OCI-LY7 (cell line): ENCODE measurements around the gene INPP5J. TPM values are rescaled to one million over a fixed set of nuclear protein-coding genes. Genes with fewer than 3 reads are reported as not detected.
"Not testable (repeated sequence)": the region's sequence is repeated elsewhere in the genome, so short reads cannot be mapped to it uniquely, and the experiment has no call there.

Experiments
- Bru-seq: library from RNA; stranded (reverse); fragments of 400-500 nt; gene quantifications from one replicate; lab custom pipeline; 2021; lab: Mats Ljungman, UMichigan
- BruChase-seq, 2 experiments: library from RNA; stranded (reverse); fragments of 400-500 nt; gene quantifications; one replicate each; lab custom pipeline; 2021; lab: Mats Ljungman, UMichigan
- BruUV-seq: library from RNA; stranded (reverse); fragments of 400-500 nt; replicated peaks from 2 replicates; lab custom pipeline; 2021; lab: Mats Ljungman, UMichigan
- CTCF ChIA-PET: fragments of 300-600 bp; sonication (Branson Sonifier 250); formaldehyde crosslinking; loops from one replicate; lab custom pipeline; 2022; ENCODE audit warnings: antibody characterized with exemption; ENCODE audit not compliant: unreplicated experiment; lab: Charles Lee
- POLR2A ChIA-PET: fragments of 300-600 bp; sonication (Branson Sonifier 250); formaldehyde crosslinking; loops from one replicate; lab custom pipeline; 2022; ENCODE audit warnings: antibody characterized with exemption; lab: Charles Lee
- DNase-seq: peaks from one replicate; pipeline ENCODE4 v3.0.0-alpha.2; 2015; ENCODE audit warnings: low spot score
- H2AFZ ChIP-seq: fragments of 200-600 bp; sonication (generic), shearing (Covaris generic); 2 replicates; pipeline ENCODE4 v1.6.1; 2014; ENCODE audit warnings: mild to moderate bottlenecking, antibody characterized with exemption, low read length, moderate library complexity
- H3K27ac ChIP-seq: fragments of 200-600 bp; sonication (generic); 2 replicates; pipeline ENCODE4 v1.5.1; 2014; ENCODE audit warnings: mixed run types, low read depth, mild to moderate bottlenecking, moderate library complexity, low read length, inconsistent platforms; ENCODE audit not compliant: poor library complexity, severe bottlenecking
- H3K36me3 ChIP-seq: fragments of 200-600 bp; sonication (generic); 2 replicates; pipeline ENCODE4 v1.6.1; 2014; ENCODE audit warnings: mild to moderate bottlenecking, antibody characterized with exemption, low read length, moderate library complexity, mixed read lengths; ENCODE audit not compliant: insufficient read depth
- H3K4me1 ChIP-seq: fragments of 200-600 bp; sonication (generic); 2 replicates; pipeline ENCODE4 v1.5.1; 2014; ENCODE audit warnings: mild to moderate bottlenecking, low read length; ENCODE audit not compliant: insufficient read depth, poor library complexity, severe bottlenecking
- H3K4me2 ChIP-seq: fragments of 200-600 bp; sonication (generic); 2 replicates; pipeline ENCODE4 v1.6.1; 2014; ENCODE audit warnings: mild to moderate bottlenecking, low read length
- H3K4me3 ChIP-seq: fragments of 200-600 bp; sonication (generic); 2 replicates; pipeline ENCODE4 v1.5.1; 2014; ENCODE audit warnings: mild to moderate bottlenecking, low read depth, low read length; ENCODE audit not compliant: poor library complexity, severe bottlenecking
- H3K79me2 ChIP-seq: fragments of 200-600 bp; sonication (generic); 2 replicates; pipeline ENCODE4 v1.6.1; 2016; ENCODE audit warnings: low read depth, mild to moderate bottlenecking, low read length, moderate library complexity, mixed read lengths; ENCODE audit not compliant: insufficient read depth
- H3K9me2 ChIP-seq: fragments of 200-600 bp; sonication (generic); 2 replicates; pipeline ENCODE4 v1.6.1; 2016; ENCODE audit warnings: mild to moderate bottlenecking, low read length, mixed read lengths; ENCODE audit not compliant: insufficient read depth
- H3K9me3 ChIP-seq: fragments of 200-600 bp; sonication (generic); 2 replicates; pipeline ENCODE4 v1.6.1; 2014; ENCODE audit warnings: mild to moderate bottlenecking, mixed run types, low read length, mixed read lengths
- H4K20me1 ChIP-seq: fragments of 200-600 bp; sonication (generic); 2 replicates; pipeline ENCODE4 v1.6.1; 2014; ENCODE audit warnings: mild to moderate bottlenecking, antibody characterized with exemption, low read length, moderate library complexity, mixed read lengths; ENCODE audit not compliant: insufficient read depth
- EZH2phosphoT487 ChIP-seq: fragments of 200-600 bp; sonication (generic); IDR thresholded peaks from 2 replicates; pipeline ENCODE4 v1.6.1; 2018; ENCODE audit warnings: low read depth, borderline replicate concordance, mild to moderate bottlenecking, mixed run types, antibody characterized with exemption, low read length, moderate library complexity, mixed read lengths
- intact Hi-C: fragments of 100-400 bp; cut with micrococcal nuclease; formaldehyde crosslinking; loops from one replicate; pipeline ENCODE4 v1.10.0; 2022; ENCODE audit not compliant: unreplicated experiment
- long read RNA-seq: library from polyadenylated mRNA; stranded (forward); transcript quantifications from one replicate; pipeline ENCODE4 v2.0.0, GENCODE V29; 2022
- total RNA-seq, 2 experiments: library from RNA; depleted of rRNA in 1 of 2; stranded (reverse); fragments of >200 nt in 1 of 2; shearing (Covaris generic) in 1 of 2; gene quantifications; 2 replicates each; pipeline ENCODE4 v1.2.3, GENCODE V29; 2014 to 2022

The INPP5J gene
- not detected in 2 replicates for total RNA-seq (2014; rRNA removed; shearing (Covaris generic))
- total RNA-seq (2022): 7.0 and 7.5 TPM in 2 replicates
- Bru-seq, nascent RNA: percentile 25 among the genes with signal in this experiment
- percentile 32 among the genes with signal in this experiment for BruChase-seq, experiment 1, labeled RNA remaining after a 6-hour chase
- percentile 29 among the genes with signal in this experiment for BruChase-seq, experiment 2, labeled RNA remaining after a 2-hour chase
- long read RNA-seq, partial matches to known transcripts: 6 of 13 reads
- long read RNA-seq, other reads (novel, unspliced or antisense): 0 of 13 reads

GRCh38 chr22:31122532-31123291, at the start of gene INPP5J:
INPP5J (plus strand) TSS chr22:31122966; CDS start chr22:31123015, 49 bp downstream.
- BruUV-seq: no TSS peak
- Histone ChIP-seq H3K27ac (no peak within 1 kb of the TSS), H3K4me3 (no peak within 1 kb of the TSS), H2AFZ (no peak within 1 kb of the TSS), H3K4me1 (peaks cover 6% of the 10 kb centered on the region), H4K20me1 (no peaks in the 10 kb centered on the region), H3K36me3 (no peaks in the 10 kb centered on the region), H3K79me2 (no peaks in the 10 kb centered on the region), H3K9me3 (no peaks in the 10 kb centered on the region), H3K9me2 (no peaks in the 10 kb centered on the region), H3K4me2 (no peak within 1 kb of the TSS)
- no peak for TF ChIP-seq EZH2phosphoT487
- DNase-seq: no peak
- POLR2A ChIA-PET: no interaction called here
- intact Hi-C loops: no loop called here
- CTCF ChIA-PET: no interaction called here

- intact Hi-C loops, H3K36me3 ChIP-seq, H3K9me2 ChIP-seq, H2AFZ ChIP-seq, H3K27ac ChIP-seq, H3K79me2 ChIP-seq, H4K20me1 ChIP-seq, H3K4me1 ChIP-seq, H3K4me2 ChIP-seq, H3K9me3 ChIP-seq, H3K4me3 ChIP-seq, DNase-seq, CTCF ChIA-PET: not testable (repeated sequence)
- BruUV-seq: TSS peak; percentile 25
- POLR2A ChIA-PET: interaction anchor here (0.6 kb wide), 1 partner anchor 46 kb away, joined by 4 read pairs; no protein-coding TSS in a partner anchor
These were observed 49.6 kb upstream of the INPP5J start for GRCh38 chr22:31073125-31073524.

GRCh38 chr22:31073545-31074145, 49.1 kb upstream of the INPP5J start:
- H3K4me1 ChIP-seq, CTCF ChIA-PET, H2AFZ ChIP-seq, DNase-seq, BruUV-seq, intact Hi-C loops, H3K36me3 ChIP-seq, H3K4me2 ChIP-seq, H4K20me1 ChIP-seq, H3K27ac ChIP-seq, H3K4me3 ChIP-seq, H3K9me2 ChIP-seq, H3K9me3 ChIP-seq, H3K79me2 ChIP-seq: not testable (repeated sequence)
- POLR2A ChIA-PET: interaction anchor here (0.6 kb wide), 1 partner anchor 45 kb away, joined by 4 read pairs; no protein-coding TSS in a partner anchor
